HG02884 (cell line): ENCODE measurements around the gene SLA2.
"Not testable (repeated sequence)": the region's sequence is repeated elsewhere in the genome, so short reads cannot be mapped to it uniquely, and the experiment has no call there.

ENCODE experiments used
- ATAC-seq: cut with Tn5 transposase; IDR thresholded peaks from one replicate; pipeline ENCODE4 v1.9.1; 2021; ENCODE audit warnings: mild to moderate bottlenecking, moderate library complexity; ENCODE audit not compliant: unreplicated experiment

The SLA2 gene, protein sequence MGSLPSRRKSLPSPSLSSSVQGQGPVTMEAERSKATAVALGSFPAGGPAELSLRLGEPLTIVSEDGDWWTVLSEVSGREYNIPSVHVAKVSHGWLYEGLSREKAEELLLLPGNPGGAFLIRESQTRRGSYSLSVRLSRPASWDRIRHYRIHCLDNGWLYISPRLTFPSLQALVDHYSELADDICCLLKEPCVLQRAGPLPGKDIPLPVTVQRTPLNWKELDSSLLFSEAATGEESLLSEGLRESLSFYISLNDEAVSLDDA

DNA sequence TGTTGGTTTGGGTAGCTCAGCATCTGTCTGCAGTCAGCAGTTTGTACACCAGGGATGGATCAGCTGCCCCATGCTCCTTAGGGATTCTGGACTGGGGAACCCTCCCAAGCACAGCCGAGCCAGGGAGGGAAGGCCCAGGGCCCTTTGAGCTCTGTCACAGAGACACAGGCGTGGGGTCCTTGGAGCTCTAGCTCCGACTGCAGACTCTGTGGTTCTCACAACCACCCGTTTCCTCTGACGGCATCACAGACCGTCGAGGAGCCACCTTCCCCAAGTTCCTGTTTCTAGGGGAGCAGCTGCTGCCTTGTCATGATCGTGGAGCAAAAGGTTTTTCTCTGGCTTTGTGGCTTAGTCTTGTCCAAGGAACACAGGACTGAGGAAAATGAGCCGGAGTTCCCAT lies at the start of gene SLA2:
SLA2 (minus strand) TSS at position 199 of the 400 bp plus-strand sequence. CDS start 4,861 bp downstream, outside the sequence.
- ATAC-seq, result no peak

DNA sequence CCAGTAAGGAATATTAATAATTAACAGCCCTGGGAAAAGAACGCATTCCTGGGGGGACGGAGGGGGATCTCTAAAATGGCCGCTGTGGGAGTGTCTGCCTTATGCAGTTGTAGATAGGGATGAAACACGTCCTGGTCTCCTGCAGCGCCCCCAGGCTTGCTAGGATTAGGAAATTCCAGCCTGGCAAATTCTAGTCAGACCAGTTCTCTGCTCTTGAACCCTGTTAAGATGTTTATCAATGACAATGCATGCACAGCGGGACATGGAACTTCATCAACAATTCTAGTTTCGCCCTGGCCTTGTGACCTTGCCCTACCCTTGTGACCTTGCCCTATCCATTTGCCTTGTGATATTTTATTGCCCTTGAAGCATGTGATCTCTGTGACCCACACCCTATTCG lies 49.5 kb upstream of the SLA2 start:
- not testable (repeated sequence) for ATAC-seq

DNA sequence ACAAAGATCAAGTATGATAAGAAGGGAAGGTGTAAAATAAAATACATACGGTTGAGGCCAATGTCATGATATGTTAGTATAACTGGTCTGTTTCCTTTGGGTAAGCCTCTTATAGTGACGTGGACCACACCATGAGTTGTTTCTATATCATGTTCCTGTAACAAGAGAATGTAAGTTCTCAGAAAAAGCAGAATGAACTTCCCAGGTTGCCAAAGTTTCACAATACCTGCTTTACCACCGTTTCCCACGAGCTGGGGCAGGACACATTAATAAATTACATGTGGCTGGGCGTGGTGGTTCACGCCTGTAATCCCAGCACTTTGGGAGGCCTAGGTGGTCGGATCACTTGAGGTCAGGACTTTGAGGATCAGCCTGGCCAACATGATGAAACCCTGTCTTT lies 42.6 kb upstream of the SLA2 start:
- no peak for ATAC-seq

DNA sequence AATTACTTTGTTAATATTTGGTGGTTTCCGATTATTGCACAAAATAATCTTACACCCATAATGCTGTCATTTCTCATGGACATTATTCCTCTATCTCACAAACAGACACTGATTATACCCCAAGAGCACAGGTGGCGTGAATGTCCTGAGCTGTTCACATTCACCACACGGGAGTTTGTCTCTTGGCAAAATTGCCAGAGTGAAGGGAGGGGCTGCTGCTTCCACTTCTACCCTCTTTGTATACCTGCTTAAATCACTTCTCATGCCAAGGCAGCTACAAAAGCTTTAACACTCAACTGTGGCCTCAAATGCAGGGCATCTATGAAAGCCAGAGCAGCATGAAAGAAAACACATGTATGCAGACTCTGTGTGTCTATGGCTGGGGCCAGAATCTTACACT lies 41.9 kb upstream of the SLA2 start:
- ATAC-seq, result no peak

DNA sequence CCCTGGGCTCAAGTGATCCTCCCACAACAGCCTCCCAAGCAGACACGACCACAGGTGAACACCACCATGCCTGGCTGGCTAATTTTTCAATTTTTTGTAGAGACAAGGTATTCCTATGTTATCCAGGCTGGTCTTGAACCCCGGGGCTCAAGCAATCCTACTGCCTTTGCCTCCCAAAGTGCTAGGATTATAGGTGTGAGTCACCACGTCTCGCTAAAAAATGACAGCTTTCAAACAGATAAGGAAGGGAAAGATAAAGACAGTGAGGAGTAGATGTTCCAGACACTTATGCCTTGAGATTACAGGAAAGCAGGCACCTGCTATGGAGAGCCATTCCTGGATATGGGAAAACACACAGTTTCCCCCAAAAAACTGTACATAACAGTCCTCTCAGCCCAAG lies 40.9 kb upstream of the SLA2 start:
- no peak for ATAC-seq

DNA sequence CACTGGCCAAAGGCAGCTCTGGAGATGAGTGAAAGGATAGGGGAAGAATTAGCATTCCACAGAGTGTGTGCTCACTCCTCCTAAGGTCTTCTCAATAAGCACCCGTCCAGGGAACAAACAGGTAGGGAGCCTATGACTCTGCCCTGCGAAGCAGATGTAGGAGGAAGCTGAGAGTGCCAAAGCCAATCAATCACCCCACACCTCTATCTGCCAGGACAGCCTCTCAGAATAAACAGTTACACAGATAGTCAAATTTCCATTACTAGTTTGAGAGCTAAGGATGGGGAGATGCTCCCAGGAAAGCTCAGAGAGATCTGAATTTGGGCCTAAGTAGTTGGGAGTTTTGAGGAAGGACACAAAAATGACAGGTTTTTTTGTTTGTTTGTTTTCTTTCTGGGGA lies 40.5 kb upstream of the SLA2 start:
- no peak for ATAC-seq

DNA sequence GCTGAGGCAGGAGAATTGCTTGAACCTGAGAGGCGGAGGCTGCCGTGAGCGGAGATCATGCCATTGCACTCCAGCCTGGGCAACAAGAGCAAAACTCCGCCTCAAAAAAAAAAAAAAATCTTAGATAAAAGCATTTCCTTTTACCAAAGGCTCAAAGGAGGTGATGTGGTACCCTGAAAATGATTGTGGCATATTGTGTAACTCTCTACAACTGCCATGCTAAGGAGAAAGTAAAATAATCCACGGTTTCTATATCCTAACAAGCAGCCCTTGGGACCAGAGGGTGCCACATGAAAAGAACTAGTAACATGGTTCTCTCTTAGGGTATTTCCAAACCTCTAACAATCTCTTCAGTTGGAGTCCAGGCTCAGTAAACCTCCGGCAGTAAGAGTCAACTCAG lies 38.8 kb upstream of the SLA2 start:
- no peak for ATAC-seq

DNA sequence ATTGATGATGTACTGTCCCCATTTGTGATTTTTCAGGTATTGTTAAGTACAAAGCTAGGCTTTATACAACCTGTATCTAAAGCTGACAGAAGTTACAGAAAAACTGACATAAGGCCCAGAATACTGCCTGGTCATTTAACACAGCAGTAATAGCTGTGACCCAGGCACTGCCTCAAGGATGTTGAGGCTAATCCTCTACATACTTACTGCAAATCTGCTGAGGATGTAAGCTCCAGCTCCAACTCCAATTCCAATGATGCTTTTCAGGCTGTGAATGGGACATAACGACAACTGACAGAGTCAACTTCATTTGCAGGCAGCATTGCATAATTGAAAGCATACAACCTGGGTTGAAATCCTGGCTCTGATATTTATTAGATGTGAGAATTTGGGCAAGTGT lies 36.3 kb upstream of the SLA2 start:
- ATAC-seq, result no peak

DNA sequence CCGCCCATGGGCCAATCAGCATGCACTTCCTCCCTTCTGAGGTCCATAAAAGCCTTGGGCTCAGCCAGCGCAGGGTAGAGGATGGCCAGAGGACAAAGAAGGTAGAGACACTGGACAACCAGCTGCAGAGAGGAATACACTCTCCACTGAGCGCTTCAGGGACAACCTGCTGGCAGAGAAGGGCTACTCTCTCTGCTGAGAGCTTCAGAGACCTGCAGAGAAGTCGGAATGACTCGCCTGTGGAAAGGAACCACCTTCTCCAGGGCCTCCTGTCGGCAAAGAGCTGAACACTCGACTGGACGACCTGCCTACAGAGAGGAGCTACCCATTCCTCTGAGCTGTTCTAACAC lies 31.4 kb upstream of the SLA2 start:
- no peak for ATAC-seq

DNA sequence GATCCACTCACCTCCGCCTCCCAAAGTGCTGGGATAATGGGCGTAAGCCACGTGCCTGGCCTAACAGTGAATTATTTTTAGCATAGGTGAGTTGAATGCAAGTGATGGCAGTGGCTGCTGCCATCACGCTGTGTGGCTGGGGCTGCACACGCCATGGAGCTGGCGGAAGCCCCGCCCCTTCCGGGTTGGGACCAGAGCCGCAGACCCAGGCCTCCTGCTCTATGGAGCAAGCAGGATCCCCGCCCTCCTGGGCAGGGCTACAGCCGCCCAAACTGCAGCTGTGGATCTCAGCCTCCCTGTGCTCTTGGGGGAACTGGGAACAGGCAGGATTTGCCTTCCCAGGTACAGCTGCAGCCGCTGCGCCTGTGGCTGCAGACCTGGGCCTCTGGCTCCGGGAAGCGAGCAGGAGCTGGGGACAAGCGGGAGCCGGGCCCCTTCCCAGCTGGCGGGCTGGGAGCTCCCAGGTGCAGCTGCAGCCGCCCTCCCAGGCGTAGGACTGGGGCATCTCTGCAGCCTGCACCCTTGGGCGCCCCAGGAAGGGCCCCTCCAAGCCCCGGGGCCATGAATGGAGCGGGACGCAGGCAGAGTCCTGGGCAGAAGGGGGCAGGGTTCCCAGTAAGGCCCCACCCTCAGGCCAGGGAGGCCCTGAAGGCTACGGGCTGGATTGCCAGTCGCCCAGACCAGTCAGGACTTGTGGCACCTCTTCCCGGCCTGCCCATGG lies 30.9 kb upstream of the SLA2 start:
- no peak for ATAC-seq

DNA sequence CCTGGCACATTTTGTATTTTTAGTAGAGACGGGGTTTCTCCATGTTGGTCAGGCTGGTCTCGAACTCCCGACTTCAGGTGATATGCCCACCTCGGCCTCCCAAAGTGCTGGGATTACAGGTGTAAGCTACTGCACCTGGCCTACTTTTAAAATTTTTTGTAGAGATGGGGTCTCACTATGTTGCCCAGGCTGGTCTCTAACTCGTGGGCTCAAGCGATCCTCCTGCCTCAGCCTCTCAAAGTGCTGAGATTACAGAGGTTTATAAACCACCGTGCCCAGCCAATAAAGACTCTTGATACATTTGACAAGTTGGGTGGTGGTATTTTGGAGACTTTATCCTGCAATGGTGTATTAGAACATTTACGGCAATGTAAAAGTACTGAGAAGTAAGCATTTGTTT lies 29.5 kb upstream of the SLA2 start:
- ATAC-seq, result not testable (repeated sequence)

DNA sequence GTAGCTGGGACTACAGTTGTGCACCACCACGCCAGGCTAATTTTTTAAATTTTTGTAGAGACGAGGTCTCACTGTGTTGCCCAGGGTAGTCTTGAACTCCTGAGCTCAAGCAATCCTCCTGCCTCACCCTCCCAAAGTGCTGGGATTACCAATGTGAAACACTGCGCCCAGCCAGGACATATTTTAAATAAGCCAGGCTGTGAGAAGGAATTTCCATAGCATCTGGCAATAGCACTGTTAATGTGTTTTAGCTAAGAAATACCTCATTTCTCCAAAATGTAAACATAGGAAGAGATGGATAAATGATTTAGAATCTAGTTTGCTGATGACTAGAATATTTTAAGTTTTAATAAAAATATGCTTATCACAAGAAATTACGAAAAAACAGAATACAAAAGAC lies 27.0 kb upstream of the SLA2 start:
- no peak for ATAC-seq

DNA sequence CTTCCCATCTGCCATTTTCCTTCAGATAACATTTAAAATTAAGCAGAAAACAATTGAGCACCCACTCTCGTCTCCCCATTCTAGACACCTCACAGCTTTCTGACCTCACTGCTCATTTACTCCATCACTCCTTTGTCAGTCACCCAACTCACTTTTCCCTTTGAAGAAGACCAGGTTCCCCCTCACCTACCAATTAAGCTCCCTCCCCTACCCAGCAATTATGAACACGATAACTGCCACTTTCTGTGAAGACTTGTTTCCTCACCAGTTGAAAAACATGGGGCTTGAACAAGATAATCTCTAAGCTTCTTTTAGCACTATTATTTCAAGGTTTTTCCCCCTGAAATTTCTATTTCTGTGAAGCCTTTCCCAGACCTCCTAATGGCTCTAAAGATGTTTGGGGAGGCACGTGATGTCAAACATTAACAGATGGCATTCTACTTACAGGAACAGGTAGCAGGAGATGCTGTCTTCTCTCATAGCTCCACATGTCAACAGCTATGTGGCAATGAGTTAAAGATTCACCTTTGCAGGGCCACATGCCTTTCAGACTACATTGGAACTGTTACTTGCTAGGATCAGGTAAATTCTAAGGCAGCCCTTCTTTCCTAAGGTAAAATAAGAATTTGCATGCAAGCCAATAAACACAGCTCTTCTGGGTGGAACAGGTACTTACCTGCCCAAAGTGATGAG lies 24.8 kb upstream of the SLA2 start:
- ATAC-seq, result no peak

DNA sequence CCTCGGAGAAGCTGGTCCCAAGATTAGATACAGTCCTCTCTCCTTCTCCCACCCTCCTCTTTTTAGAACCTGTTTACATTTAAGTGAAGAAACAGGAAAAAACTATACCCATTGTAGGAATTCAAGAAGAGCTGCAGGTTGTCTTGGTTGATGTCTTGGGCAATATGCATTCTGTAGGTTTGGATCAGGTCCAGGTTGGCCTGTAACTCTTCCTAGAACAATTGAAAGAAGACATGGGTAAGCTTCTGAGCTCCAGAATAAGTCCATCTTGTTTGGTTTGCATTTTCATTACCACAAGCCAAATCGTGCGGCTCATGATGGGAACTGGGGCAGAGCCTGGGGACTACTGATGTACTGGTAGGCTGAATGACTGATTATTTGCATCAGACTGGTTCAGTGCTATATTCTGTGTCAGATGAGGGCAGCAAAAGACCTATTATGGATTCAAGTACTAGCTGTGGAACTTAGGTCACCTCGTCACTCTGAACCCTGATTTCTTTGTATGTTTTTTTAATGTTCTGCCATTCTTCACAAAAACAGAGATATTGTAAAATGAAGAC lies 20.3 kb upstream of the SLA2 start:
- no peak for ATAC-seq

DNA sequence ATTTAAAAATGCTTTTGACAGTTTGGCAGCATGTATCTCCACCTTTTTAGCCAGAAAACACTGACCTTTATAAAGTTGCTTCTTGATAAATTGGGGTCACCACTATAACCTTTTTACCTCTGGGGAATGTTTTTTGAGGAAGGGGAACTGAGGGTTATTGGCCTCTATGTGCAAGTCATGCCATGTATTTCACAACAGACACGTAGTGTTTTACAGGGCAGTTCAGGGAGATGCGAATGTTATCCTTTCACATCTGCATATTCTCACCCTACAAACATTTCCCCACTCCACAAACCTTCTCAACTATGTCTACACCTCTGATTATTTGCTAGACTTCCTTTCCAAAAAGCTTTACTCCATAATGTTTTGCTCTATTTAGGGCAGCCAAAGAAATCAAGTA lies 17.0 kb upstream of the SLA2 start:
- no peak for ATAC-seq

DNA sequence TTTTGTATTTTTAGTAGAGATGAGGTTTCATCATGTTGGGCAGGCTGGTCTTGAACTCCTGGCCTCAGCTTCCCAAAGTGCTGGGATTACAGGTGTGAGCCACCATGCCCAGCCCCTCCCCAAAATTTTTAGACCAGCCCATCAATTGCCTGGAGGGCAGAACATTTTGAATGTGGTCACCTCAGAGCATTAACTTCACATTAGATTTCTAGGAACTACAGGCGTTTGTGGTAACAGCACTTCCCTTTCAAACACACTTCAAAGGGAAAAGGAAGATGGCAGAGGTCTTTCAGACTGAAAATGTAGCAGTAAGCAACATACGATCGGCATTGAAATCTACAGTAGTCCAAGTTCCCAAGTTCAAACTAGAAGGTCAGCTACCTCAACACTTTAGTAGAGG lies 12.3 kb upstream of the SLA2 start:
- no peak for ATAC-seq

DNA sequence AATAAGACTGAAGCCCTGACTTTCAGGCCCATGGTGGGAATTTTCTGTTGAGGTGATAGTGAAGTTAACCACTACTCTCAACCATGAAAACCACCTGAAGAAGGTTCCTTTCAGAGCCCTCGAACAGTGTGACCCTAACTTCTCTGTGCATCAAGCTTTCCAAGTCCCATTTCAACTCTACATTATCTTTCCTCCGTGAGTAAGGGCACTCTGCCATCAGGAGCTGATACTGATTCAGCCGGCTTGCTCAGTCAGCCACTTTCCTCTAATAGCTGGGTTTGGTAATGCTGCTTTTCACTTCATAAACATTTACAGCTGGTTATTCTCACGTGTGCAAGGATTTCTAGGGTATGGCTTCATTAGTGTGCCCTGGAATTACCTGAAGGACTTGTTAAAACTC lies 10.7 kb upstream of the SLA2 start:
- ATAC-seq, result no peak

DNA sequence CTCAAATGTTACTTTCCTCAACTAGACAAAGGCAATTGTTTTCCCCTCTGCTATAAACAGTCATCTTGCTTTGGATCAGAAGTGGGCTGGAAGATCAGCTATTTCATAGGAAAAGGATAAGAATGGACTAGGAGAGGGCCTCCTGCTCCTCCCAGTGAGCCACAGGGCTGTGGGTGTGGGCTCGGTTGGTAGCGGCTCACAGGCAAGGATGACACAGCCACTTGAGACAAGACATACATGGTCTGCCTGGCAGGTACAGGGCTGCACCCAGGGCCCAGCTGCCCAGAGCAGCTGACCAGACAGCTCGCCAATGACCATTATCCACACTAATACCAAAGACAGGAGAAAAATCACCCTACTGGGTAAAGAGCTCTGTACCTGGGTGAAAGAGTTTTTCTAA lies 9.0 kb upstream of the SLA2 start:
- ATAC-seq, result no peak

DNA sequence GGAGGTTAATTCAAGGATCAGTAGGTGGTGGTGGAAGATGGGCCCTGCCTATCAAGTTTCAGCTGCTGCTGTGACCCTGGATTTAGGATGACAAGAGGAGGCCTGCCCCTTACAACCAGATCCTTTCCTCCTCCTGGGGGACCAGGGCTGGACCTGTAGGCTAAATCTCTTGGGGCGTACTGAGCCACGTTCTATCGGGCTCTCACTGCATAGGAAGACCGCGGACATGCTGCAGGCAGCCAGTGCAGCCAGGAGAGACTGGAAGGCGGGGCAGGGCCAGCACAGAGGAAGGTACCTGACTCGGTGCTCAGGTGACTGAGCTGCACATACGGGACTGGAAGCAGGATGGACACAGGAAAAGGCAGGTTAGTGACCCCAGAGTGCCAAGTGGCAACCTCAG lies 8.5 kb upstream of the SLA2 start:
- no peak for ATAC-seq

DNA sequence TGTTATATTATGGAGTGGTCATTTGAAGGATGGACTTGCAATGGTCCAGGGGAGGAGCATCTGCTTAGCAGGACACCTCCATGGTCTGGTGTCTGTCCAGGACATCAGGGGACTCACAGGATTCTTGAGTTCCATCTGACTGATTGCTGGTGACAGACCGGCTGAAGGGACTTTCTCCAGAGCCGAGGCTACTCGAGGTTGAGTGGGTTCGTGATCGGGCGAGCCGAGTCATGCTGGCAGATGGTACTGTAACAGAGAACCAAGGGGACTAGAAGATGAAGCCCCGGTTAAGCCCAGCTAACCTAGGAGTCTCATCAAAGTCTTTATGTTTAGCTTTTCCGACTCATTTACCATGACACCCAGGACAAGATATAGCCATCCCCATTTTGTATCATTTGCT lies 7.5 kb upstream of the SLA2 start:
- ATAC-seq, result no peak

DNA sequence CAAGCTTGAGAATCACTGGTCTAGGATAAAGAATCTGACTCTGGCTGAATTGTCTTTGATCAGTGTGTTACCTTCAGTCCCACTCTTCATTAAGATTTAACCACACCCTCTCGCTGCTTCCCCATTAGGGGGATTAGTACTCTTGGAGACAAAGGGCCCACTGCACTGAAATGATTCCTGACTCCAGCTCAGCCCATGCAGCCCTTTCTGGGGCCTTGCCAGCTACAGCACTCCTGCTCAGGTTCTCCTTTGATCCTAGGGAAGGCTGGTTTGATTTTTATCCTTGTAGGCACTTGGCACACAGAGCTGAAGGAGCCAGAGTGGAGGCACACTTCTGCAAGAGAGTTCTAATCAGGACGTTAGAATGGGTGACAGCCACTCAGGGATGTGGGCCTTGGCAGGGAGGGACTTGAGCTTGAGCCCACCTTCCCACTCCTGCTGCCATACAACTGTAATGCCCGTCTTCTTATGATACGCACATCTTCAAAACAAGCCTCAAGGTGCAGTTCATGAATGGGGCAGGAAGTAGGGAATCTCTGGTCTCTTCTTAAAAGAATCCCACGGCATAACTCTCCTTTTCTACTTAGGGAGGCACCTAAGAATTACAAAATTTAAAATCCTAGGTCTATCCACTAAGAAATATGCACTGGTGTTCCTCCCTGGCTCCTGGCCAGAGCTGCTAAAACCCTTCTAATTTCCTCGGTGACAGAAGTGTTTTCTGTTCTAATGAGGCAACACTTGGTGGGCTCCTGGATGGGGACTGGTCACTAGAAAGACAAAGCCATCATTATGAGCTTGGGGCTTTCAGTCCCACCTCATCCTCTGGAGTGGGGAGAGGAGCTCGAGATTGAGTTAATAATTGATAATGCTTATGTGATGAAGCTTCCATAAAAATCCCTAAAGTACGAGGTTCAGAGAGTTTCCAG lies 1.5 kb upstream of the SLA2 start:
- ATAC-seq, result no peak
